IMR-90 (cell line): ENCODE measurements around the gene TMEM131L. TPM values are rescaled to one million over a fixed set of nuclear protein-coding genes. Genes with fewer than 3 reads are reported as not detected.

Experiments
- ATAC-seq: fragments of 200-7000 bp; cut with Tn5 transposase; 2 replicates; pipeline ENCODE4 v1.9.1; 2020; ENCODE audit warnings: low read depth, mild to moderate bottlenecking, moderate library complexity
- BruUV-seq: library from RNA; stranded (reverse); fragments of 400-500 nt; replicated peaks from 2 replicates; lab custom pipeline; 2021; lab: Mats Ljungman, UMichigan
- CTCF ChIA-PET: fragments of 300-600 bp; formaldehyde crosslinking; extraction: SDS; loops from one replicate; lab custom pipeline; 2021; ENCODE audit warnings: antibody characterized with exemption; lab: Yijun Ruan, JAX
- POLR2A ChIA-PET: fragments of 300-600 bp; sonication (Branson Sonifier 250); formaldehyde crosslinking; loops from one replicate; lab custom pipeline; 2022; ENCODE audit warnings: antibody characterized with exemption; ENCODE audit not compliant: unreplicated experiment; lab: Charles Lee
- DNase-seq: peaks from one replicate; pipeline ENCODE4 v3.0.0; 2013
- H2AFZ ChIP-seq: replicated peaks from 2 replicates; pipeline ENCODE3; 2013; ENCODE audit warnings: low read length, mild to moderate bottlenecking; ENCODE audit not compliant: poor library complexity
- H2AK5ac ChIP-seq: 2 replicates; pipeline ENCODE4 v1.6.1; 2013; ENCODE audit warnings: low read depth, low read length, inconsistent platforms
- H2AK9ac ChIP-seq: replicated peaks from 2 replicates; pipeline ENCODE3; 2013; ENCODE audit warnings: mild to moderate bottlenecking, low read depth, low read length, moderate library complexity; ENCODE audit not compliant: poor library complexity
- H2BK120ac ChIP-seq: 2 replicates; pipeline ENCODE4 v1.6.1; 2013; ENCODE audit warnings: low read depth, low read length, inconsistent platforms
- H2BK15ac ChIP-seq: 3 replicates; pipeline ENCODE4 v1.6.1; 2013; ENCODE audit warnings: low read depth, low read length, inconsistent platforms
- H2BK20ac ChIP-seq: 2 replicates; pipeline ENCODE4 v1.6.1; 2013; ENCODE audit warnings: low read depth, mild to moderate bottlenecking, inconsistent platforms, low read length, moderate library complexity
- H2BK5ac ChIP-seq: 2 replicates; pipeline ENCODE4 v1.6.1; 2013; ENCODE audit warnings: mild to moderate bottlenecking, low read depth, low read length, inconsistent platforms; ENCODE audit not compliant: poor library complexity, severe bottlenecking
- H3K14ac ChIP-seq: replicated peaks from 2 replicates; pipeline ENCODE4 v1.6.1; 2013; ENCODE audit warnings: low read depth, low read length, inconsistent platforms
- H3K18ac ChIP-seq: 2 replicates; pipeline ENCODE4 v1.6.1; 2013; ENCODE audit warnings: low read depth, low read length, control low read depth
- H3K23ac ChIP-seq: 2 replicates; pipeline ENCODE4 v1.6.1; 2013; ENCODE audit warnings: low read depth, low read length, inconsistent platforms
- H3K27ac ChIP-seq: 2 replicates; pipeline ENCODE4 v1.5.1; 2013; ENCODE audit warnings: mild to moderate bottlenecking, control low read depth, low read length; ENCODE audit not compliant: insufficient read depth
- H3K27me3 ChIP-seq: 2 replicates; pipeline ENCODE4 v1.6.1; 2013; ENCODE audit warnings: low read length; ENCODE audit not compliant: control insufficient read depth, insufficient read depth
- H3K36me3 ChIP-seq: 2 replicates; pipeline ENCODE4 v1.6.1; 2013; ENCODE audit warnings: low read length, mixed read lengths; ENCODE audit not compliant: control insufficient read depth, insufficient read depth
- H3K4ac ChIP-seq: 2 replicates; pipeline ENCODE4 v1.6.1; 2013; ENCODE audit warnings: low read depth, low read length, inconsistent platforms
- H3K4me1 ChIP-seq: 2 replicates; pipeline ENCODE4 v1.6.1; 2013; ENCODE audit warnings: low read length, mixed read lengths; ENCODE audit not compliant: control insufficient read depth, insufficient read depth
- H3K4me2 ChIP-seq: 2 replicates; pipeline ENCODE4 v1.6.1; 2013; ENCODE audit warnings: low read depth, mild to moderate bottlenecking, control low read depth, low read length, moderate library complexity
- H3K4me3 ChIP-seq: 2 replicates; pipeline ENCODE4 v1.5.1; 2013; ENCODE audit warnings: low read depth, mild to moderate bottlenecking, control low read depth, low read length, moderate library complexity; ENCODE audit not compliant: insufficient read depth
- H3K56ac ChIP-seq: 2 replicates; pipeline ENCODE4 v1.6.1; 2013; ENCODE audit warnings: low read length, inconsistent platforms; ENCODE audit not compliant: insufficient read depth; ENCODE audit errors: extremely low read depth
- H3K79me1 ChIP-seq, 2 experiments: 2 replicates each; pipeline ENCODE4 v1.6.1; 2013; ENCODE audit warnings: low read length in 2 of 2, inconsistent platforms in 1 of 2, low read depth in 1 of 2
- H3K9ac ChIP-seq: 2 replicates; pipeline ENCODE4 v1.6.1; 2013; ENCODE audit warnings: low read depth, low read length, control low read depth
- H3K9me1 ChIP-seq: 2 replicates; pipeline ENCODE4 v1.6.1; 2013; ENCODE audit warnings: low read length, inconsistent platforms; ENCODE audit not compliant: insufficient read depth
- H3K9me3 ChIP-seq: 2 replicates; pipeline ENCODE4 v1.6.1; 2013; ENCODE audit warnings: low read length; ENCODE audit not compliant: control insufficient read depth, insufficient read depth
- H4K20me1 ChIP-seq: 2 replicates; pipeline ENCODE4 v1.6.1; 2013; ENCODE audit warnings: low read length, inconsistent platforms; ENCODE audit not compliant: insufficient read depth
- H4K5ac ChIP-seq: 2 replicates; pipeline ENCODE4 v1.6.1; 2013; ENCODE audit warnings: mild to moderate bottlenecking, low read depth, low read length, control low read depth
- H4K8ac ChIP-seq, 2 experiments: 2 replicates each; pipeline ENCODE4 v1.6.1; 2013; ENCODE audit warnings: low read depth in 2 of 2, low read length in 2 of 2, control low read depth in 1 of 2, inconsistent platforms in 1 of 2
- H4K91ac ChIP-seq: 2 replicates; pipeline ENCODE4 v1.6.1; 2013; ENCODE audit warnings: low read depth, low read length, inconsistent platforms; ENCODE audit not compliant: insufficient read depth
- MAZ ChIP-seq: IDR thresholded peaks from 2 replicates; pipeline ENCODE4 v1.6.1; 2012; ENCODE audit warnings: low read depth, mild to moderate bottlenecking, low read length, improper control_type of control experiment, moderate library complexity, borderline replicate concordance
- USF2 ChIP-seq: fragments of 150-350 bp; IDR thresholded peaks from 2 replicates; pipeline ENCODE4 v1.6.1; 2017; ENCODE audit warnings: mild to moderate bottlenecking, antibody characterized with exemption, low read length, low read depth
- WGBS, 2 experiments: methylation state at CpG; one replicate each; pipeline versions ENCODE4 v1.1.5 to v1.1.7; 2013; ENCODE audit warnings: missing lambda C conversion rate in 2 of 2; ENCODE audit not compliant: insufficient read length in 1 of 2; ENCODE audit errors: extremely low coverage in 2 of 2; 5-methylcytosine and 5-hydroxymethylcytosine counted together
- dilution Hi-C: fragments of 300-500 bp; cut with HindIII; formaldehyde crosslinking; loops from one replicate; pipeline ENCODE4 v1.14.3; 2018; ENCODE audit warnings: low sequenced_read_pairs; ENCODE audit not compliant: unreplicated experiment
- in situ Hi-C: fragments of 300-500 bp; cut with MboI; formaldehyde crosslinking; loops from 3 replicates; pipeline ENCODE4 v1.14.3; 2019; ENCODE audit warnings: low sequenced_read_pairs, inconsistent platforms, mixed read lengths
- intact Hi-C: fragments of 100-400 bp; cut with micrococcal nuclease; formaldehyde crosslinking; loops from 2 replicates; pipeline ENCODE4 v1.10.0; 2022
- polyA plus RNA-seq, 3 experiments: library from polyadenylated mRNA; depleted of rRNA; stranded (reverse); fragments of >200 nt; gene quantifications; 2 replicates each; pipeline ENCODE4 v1.2.3, GENCODE V29; 2012; ENCODE audit warnings: low replicate concordance in 1 of 3
- total RNA-seq: library from RNA; depleted of rRNA; stranded (reverse); fragments of >200 nt; gene quantifications from 2 replicates; pipeline ENCODE4 v1.2.3, GENCODE V29; 2012

TMEM131L gene
- total and polyA plus RNA-seq, 2 of the 4 experiments (the other 2 are of a cell fraction), result 8.4 to 23.8 TPM

- DNase-seq (peak; percentile 53), ATAC-seq (peak; percentile 30)
- H2BK20ac ChIP-seq, result peak overlapping the region; percentile 48
- H3K56ac ChIP-seq, result no peak overlapping the region
- H3K36me3 ChIP-seq, result no peaks in the 10 kb centered on the region
- H3K4me1 ChIP-seq, result peaks cover 28% of the 10 kb centered on the region
- H2BK5ac ChIP-seq, result peak overlapping the region; percentile 36
- intact Hi-C loops, result no loop called here
- H2AFZ ChIP-seq, result peak overlapping the region; percentile 81
- POLR2A ChIA-PET, result no interaction called here
- peak overlapping the region; percentile 83 for H3K4ac ChIP-seq
- CTCF ChIA-PET, result no interaction called here
- 45% methylated on average over 19 of the region's 24 CpGs; no CpG with 5 or more reads in 1 of the 2 experiments for WGBS, 2 experiments
- peak overlapping the region; percentile 96 for H2AK9ac ChIP-seq
- TF ChIP-seq MAZ (0 out of 2 replicates have a peak, but pooled peaks have one; percentile 6), USF2 (no peak)
- peak overlapping the region; percentile 89 for H3K23ac ChIP-seq
- H3K14ac ChIP-seq, result peak overlapping the region; percentile 70
- no peaks in the 10 kb centered on the region for H3K9me3 ChIP-seq
- in situ Hi-C loops, result no loop called here
- H2BK15ac ChIP-seq, result peak overlapping the region; percentile 34; the same call in 2 of the 3 replicates
- H3K27ac ChIP-seq, result peak overlapping the region; percentile 7; the same call in 1 of the 2 replicates
- H3K4me2 ChIP-seq, result peak overlapping the region; percentile 64
- peak overlapping the region; percentile 81 for H2AK5ac ChIP-seq
- H2BK120ac ChIP-seq, result peak overlapping the region; percentile 71
- no peaks in the 10 kb centered on the region for H4K20me1 ChIP-seq
- H3K9ac ChIP-seq, result peak overlapping the region; percentile 12; the same call in 1 of the 2 replicates
- dilution Hi-C loops, result no loop called here
- BruUV-seq, result no TSS peak
- no peaks in the 10 kb centered on the region for H3K27me3 ChIP-seq
- H3K18ac ChIP-seq, result peak overlapping the region; percentile 74
- peak overlapping the region; percentile 55 to 63 for H4K8ac ChIP-seq
- peak overlapping the region; percentile 87 for H4K5ac ChIP-seq
- H3K9me1 ChIP-seq, result peaks cover 15% of the 10 kb centered on the region
- peak overlapping the region; percentile 79 for H4K91ac ChIP-seq
- H3K79me1 ChIP-seq, result peaks cover 8 to 49% of the 10 kb centered on the region in 2 experiments
- H3K4me3 ChIP-seq, result no peak overlapping the region
Observed at GRCh38 chr4:153488006-153488891, 22.1 kb downstream of the TMEM131L start.
